HT1080 (cell line): Measurements from ENCODE around the gene CACNA1I. TPM values are rescaled to one million over a fixed set of nuclear protein-coding genes. Genes with fewer than 3 reads are reported as not detected.

ENCODE experiments used
- DNase-seq: peaks from one replicate; pipeline ENCODE4 v3.0.0-alpha.2; 2015; ENCODE audit warnings: low read depth
- total RNA-seq: library from RNA; depleted of rRNA; stranded (reverse); fragments of >200 nt; shearing (Covaris generic); gene quantifications from 2 replicates; pipeline ENCODE4 v1.2.3, GENCODE V29; 2014

Gene CACNA1I
- total RNA-seq, 1 experiment from 2014 or later, result not detected

- DNase-seq, result no peak
These were observed 52.4 kb downstream of the CACNA1I start for GRCh38 chr22:39622881-39623367.

GRCh38 chr22:39623603-39624500, 53.3 kb downstream of the CACNA1I start:
- DNase-seq, result no peak

DNA sequence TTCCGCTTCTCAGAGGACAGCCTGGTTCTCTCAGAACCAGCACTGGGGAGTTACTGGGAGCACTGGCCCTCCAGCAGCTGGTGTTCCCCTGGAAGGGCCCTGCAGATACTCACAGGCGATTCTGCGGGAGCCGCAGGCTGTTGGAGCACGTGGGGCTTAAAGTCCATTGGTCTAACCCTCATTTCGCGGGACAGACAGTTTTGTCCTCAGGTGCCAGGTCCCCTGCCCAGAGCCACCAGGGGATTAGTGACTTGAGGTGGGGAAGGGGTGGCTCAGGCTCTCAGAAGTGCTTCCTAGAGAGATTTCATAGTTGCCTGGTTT, 53.9 kb downstream of the CACNA1I start:
- DNase-seq, result no peak

GRCh38 chr22:39625569-39626537, 55.3 kb downstream of the CACNA1I start:
- DNase-seq, result no peak

DNA sequence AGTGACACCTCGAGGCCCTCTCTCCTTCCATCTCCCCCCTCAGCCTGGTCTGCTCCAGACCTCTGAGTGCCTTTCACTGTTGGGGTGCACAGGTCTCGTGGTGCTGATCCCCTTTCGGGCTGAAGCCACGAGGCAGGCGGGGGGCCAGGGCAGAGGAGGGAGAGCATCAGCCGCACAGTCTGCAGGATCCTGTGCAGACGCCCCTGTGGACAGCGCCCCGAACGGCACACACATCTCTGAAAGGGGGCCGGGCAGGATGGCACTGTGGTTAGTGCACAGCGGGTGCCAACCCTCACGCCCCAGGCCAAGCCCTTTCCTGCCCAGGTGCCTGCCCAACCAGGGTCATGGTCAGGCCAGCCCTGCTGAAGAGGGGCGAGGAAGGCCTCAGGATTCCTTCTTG, 56.7 kb downstream of the CACNA1I start:
- no peak for DNase-seq

- no peak for DNase-seq
These were observed 57.5 kb downstream of the CACNA1I start for GRCh38 chr22:39627865-39628562.

DNA sequence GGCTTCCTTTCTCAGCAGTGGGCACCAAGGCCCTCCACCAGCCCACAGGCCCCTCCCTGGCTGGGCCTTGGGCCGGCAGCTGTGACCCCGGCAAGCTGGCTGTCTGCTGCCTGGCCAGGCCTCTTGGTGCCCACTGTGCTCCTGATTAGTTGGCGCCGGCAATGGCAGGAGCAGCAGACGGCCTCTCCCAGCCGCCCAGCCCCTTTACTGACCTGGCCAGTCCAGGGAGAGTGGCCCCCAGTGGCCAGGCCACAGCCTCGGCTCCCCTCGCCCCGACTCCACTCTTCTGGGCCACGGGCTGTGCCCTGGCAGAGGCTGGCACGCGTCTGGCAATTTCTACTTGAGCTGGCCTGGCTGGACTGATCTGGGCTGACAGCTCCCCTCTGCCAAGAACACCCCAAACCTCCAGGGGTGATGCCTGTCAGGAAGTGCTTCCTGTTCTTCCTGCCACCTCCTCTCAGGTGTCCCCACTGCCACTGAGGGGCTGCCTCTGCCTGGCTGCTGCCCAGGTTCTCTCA, 58.1 kb downstream of the CACNA1I start:
- DNase-seq, result no peak

DNA sequence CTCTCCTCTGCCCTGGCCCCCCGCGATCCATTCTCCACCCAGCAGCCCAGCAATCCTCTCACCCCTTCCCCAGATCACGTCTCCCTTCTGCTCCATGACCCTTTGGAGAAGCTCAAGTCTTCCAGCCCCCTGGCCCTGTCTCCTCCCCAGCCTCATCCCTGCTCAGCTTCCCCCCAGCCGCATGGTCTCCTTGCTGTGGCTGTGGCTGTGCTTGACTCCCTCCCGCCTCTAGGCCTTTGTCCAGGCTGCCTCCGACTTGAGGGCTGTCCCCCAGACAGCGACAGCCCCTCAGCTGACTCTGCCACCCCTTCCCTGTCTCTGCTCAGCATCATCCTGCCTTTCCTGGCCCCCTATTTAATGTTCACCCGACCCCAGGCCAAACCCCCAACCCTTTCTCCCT, 59.3 kb downstream of the CACNA1I start:
- DNase-seq, result no peak

GRCh38 chr22:39630721-39631120, 60.2 kb downstream of the CACNA1I start:
- no peak for DNase-seq

GRCh38 chr22:39631381-39632286, 61.1 kb downstream of the CACNA1I start:
- no peak for DNase-seq

DNA sequence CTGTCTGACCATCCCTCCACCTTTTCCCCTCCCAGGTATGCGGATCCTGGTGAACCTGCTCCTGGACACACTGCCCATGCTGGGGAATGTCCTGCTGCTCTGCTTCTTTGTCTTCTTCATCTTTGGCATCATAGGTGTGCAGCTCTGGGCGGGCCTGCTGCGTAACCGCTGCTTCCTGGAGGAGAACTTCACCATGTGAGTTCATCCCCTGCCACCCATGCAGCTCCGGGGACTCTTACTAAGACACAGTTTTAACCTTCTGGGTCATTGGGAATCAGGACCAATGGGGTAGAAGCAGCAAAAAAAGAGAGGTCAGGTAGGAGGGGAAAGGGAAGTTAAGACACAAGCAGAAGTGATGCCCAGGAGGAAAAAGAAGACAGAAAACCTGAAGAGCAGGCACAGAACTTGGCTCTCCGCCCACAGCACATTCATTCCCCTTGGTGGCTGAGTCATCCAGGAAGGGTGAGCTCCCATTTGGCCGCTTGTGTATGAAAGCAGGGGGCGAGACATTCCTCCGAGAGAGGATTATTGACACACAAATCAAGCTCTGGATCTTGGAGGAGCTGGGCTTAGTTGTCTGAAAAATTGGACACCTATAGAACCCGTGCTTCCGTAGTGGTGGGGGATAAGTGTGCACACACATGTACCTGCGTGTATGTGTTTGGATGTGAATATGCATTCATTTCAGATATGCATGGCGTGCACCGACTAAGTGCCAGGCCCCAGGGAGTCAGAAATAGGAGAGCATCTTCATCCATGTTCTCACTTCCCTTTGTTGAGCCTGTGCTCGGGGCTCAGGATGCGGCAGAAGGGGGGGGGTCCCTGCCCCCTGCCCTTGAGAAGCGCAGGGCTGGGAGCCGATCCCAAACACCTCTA, 64.2 kb downstream of the CACNA1I start:
- DNase-seq, result peak; percentile 88

- no peak for DNase-seq
These were observed 65.2 kb downstream of the CACNA1I start for GRCh38 chr22:39635719-39636118.

DNA sequence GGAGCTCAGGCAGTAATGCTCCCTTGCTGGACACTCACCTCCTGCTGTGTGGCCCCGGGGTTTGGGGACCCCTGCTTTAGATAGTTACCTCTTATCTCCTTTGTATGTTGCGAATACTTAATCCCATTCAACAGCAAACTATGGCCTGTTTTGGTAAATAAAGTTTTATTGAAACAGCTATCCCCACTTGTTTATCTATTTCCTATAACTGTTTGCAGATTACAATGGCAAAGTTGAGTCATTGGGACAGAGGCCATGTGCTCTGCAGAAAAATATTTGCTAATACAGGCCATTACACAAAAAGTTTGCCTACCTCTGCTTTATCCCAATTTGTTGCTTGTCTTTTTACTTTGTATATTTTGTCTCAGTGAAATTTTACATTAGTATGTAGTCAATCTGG, 68.4 kb downstream of the CACNA1I start:
- DNase-seq, result no peak

GRCh38 chr22:39641660-39642310, 71.2 kb downstream of the CACNA1I start:
- no peak for DNase-seq

- peak; percentile 15 for DNase-seq
These were observed 72.9 kb downstream of the CACNA1I start for GRCh38 chr22:39643311-39644083.

DNA sequence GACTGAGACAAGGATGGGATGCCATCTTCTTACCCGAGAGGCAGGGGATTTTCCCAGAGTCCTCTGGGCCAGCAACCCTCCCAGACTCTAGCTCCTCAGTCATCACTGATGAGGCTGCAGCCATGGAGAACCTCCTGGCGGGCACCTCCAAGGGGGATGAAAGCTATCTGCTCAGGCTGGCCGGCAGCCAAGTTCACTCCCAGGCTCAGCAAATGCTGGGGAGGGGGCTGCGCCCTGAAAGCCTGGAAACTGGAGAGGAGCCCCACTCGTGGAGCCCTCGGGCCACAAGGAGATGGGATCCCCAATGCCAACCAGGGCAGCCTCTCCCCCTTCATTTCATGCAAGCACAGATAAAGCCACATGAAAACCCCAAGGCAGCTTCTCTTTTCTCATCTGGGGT, 75.0 kb downstream of the CACNA1I start:
- DNase-seq, result no peak

DNA sequence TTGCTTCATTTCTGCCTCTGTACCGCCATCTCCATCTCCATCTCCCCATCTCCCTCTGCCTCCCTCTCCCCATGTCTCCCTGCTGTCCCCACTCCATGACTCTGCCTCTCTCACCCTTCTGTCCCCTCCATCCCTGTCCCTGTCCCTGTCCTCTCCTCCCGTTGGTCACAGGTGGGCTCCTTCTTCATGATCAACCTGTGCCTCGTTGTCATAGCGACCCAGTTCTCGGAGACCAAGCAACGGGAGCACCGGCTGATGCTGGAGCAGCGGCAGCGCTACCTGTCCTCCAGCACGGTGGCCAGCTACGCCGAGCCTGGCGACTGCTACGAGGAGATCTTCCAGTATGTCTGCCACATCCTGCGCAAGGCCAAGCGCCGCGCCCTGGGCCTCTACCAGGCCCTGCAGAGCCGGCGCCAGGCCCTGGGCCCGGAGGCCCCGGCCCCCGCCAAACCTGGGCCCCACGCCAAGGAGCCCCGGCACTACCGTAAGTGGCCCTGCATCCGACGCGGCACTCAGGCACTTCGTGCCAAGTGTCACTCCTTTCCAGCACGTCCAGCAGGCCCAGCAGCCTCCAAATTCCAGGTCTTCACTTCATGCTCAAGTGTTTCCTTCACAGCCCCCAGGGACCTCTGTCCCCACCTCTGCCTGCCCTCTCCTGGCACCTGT, 76.0 kb downstream of the CACNA1I start:
- DNase-seq, result no peak
